HG02588 (cell line): ENCODE results near the gene LPIN2.
A peak's percentile ranks its signal among the peaks of the same experiment; 100 is the strongest.
"Not testable (repeated sequence)": the region's sequence is repeated elsewhere in the genome, so short reads cannot be mapped to it uniquely, and the experiment has no call there.

ENCODE experiments used
- ATAC-seq: cut with Tn5 transposase; IDR thresholded peaks from one replicate; pipeline ENCODE4 v1.9.1; 2021; ENCODE audit warnings: mild to moderate bottlenecking, moderate library complexity; ENCODE audit not compliant: unreplicated experiment

LPIN2 gene

DNA sequence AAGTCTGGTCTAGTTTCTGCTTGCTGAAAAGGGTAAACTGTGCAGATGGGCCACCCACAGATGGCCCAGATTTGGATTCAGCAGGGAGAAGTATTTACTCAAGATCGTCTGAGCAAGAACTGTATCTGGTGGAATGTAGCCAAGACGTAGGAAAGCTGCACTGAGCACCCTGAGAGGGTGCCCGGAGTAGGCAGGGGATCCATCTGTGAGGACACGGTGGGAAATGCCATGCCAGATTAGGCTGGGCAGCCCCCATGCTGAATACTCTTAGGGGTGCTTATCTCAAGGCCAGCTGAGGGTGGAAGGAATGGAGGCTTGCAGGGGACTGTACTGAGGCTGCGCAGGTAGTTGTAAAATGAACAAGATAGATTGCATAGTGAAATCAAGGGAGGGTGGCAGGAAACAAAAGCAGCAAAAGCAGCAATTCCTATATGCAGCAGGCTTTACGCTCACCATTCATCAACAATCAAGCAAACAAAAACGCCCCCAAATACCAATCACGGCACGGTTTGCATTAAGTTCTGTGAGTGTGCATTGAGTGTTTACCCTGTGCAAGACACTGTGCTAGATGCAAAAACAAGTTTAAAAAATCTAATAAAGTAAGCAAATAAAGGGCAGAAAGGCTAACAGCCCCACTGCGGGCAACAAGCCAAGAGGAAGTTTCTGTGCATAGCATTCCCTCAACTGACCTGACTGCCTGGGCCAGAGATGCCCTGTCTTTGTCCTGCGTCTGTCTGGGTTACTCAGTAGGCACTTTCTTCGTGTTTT lies 32.2 kb upstream of the LPIN2 start:
- ATAC-seq = no peak

DNA sequence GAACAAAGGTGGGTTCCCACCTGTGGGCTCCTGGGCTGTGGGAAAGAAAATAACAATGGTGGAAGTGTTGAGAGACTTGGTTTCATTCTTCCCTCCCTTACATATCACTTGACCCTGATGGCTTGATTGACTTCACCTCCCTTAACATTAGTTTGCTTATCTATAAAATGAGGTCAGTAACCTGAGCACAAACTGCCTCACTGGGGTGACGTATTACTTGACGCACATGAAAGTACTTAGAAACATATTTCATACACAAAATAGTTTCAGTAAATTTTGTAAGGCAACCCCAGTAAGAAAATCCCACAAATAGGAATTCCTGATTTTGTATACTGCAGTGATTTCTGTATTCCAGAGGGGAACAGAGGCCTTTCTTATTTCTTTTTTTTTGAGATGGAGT lies 29.4 kb upstream of the LPIN2 start:
- no peak for ATAC-seq

DNA sequence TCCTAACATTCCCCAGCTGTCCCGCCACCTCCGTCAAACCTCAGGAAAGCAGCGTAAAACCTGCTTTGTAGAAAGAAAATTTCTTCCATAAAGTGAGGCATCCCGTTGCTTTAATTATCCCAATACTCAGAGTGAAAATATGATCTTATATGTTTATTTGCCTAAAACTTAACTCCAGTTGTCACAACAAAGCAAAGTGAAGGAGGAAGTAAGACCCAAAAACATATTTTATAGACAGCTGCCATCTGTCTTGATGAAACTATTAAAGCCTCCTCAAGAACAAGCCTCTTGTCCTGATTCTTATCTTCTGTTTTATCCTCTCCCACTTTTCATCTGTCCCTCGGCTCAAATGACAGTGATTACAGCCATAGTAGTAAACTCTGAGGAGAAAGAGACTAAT lies 28.9 kb upstream of the LPIN2 start:
- no peak for ATAC-seq

DNA sequence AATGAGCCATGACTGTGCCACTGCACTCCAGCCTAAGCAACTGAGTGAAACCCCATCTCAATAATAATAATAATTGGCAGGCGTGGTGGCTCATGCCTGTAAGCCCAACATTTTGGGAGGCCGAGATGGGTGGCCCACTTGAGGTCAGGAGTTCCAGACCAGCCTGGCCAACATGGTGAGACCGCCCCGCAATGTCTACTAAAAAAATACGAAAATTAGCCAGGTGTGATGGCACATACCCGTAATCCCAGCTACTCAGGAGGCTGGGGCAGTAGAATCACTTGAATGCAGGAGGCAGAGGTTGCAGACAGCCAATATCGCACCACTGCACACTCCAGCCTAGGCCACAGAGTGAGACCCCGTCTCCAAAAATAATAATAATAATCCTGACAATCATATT lies 27.9 kb upstream of the LPIN2 start:
- no peak for ATAC-seq

GRCh38 chr18:3040173-3040572 lies 27.2 kb upstream of the LPIN2 start:
- ATAC-seq = no peak

- peak; percentile 98 for ATAC-seq
Observed at GRCh38 chr18:3037423-3037915, 24.5 kb upstream of the LPIN2 start.

GRCh38 chr18:3036108-3036507 lies 23.2 kb upstream of the LPIN2 start:
- ATAC-seq = no peak

DNA sequence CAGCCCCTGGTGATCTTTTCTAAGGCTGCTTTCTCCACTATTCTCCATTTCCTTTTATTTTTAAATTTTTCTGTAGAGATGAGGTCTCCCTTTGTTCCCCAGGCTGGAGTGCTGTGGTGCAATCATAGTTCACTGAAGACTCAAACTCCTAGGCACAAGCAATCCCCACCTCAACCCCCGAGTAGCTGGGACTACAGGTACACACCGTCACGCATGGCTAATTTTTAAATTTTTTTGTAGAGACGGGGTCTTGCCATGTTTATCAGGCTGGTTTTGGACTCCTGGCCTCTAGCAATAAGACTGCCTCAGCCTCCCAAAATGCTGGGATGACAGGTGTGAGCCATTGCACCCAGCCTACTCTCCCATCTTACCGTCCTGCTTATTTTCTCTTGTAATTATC lies 22.7 kb upstream of the LPIN2 start:
- no peak for ATAC-seq

DNA sequence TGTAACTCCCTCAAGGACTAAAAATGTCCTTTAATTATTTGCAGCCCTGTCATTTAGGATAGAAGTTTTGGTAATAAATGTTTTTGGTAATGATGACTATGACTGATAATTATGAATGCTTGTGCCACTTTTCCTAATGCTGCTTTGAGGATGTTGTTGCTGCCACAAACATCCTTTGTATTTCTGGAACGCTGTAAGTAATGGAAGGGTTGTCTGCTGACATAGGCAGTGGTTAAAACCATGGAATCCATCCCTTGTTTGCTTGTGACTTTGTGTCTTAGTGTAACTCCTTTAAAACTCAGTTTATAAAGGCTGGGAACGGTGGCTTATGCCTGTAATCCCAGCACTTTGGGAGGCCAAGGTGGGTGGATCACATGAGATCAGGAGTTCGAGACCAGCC lies 19.8 kb upstream of the LPIN2 start:
- no peak for ATAC-seq

- ATAC-seq = no peak
Observed at GRCh38 chr18:3029215-3029952, 16.4 kb upstream of the LPIN2 start.

- ATAC-seq = not testable (repeated sequence)
Observed at GRCh38 chr18:3028115-3028514, 15.2 kb upstream of the LPIN2 start.

DNA sequence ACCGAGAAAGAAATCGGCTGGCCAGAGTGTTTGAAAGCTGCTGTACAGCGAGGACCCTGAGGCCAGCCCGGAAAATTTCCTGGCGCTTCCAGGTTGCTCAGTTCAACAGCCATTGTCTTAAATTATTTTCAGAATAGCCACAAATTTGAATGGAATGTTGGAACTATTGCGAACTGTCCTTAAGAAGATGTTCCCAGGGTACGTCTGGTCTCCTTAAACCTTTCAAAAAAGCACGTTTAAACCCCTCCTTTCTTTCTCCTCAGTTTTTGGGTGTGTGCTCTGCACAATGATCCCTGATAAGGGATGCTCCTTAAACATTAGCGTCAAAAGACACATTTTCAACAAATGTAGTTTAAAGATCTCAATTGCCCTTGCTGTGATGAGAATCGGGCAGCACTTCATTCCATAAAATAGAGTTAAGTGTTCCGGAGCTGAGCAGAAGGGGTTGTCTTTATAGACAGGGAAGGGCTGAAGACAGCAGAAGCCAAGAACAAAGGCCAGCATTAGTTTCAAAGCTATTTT lies 14.5 kb upstream of the LPIN2 start:
- no peak for ATAC-seq

DNA sequence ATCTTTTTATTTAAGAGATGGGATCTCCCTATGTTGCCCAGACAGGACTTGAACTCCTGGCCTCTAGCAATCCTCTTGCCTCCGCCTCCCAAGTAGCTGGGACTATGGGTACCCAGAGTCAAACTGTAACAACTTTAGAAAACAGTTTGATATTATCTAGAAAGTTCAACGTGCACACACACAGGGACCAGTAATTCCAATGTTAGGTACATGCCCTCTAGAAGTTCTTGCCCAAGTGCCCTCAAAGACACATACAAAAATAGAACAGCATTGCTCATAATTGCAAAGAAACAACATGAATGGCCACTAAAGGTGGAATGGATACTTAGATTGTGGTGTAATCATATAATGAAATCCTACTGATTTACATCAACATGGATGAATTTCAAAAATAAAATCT lies 12.6 kb upstream of the LPIN2 start:
- no peak for ATAC-seq

GRCh38 chr18:3023603-3024002 lies 10.7 kb upstream of the LPIN2 start:
- not testable (repeated sequence) for ATAC-seq

GRCh38 chr18:3016585-3017297 lies 3.8 kb upstream of the LPIN2 start:
- no peak for ATAC-seq

- no peak for ATAC-seq
Observed at GRCh38 chr18:3015851-3016250, 2.9 kb upstream of the LPIN2 start.

- no peak for ATAC-seq
Observed at GRCh38 chr18:3015204-3015592, 2.3 kb upstream of the LPIN2 start.

DNA sequence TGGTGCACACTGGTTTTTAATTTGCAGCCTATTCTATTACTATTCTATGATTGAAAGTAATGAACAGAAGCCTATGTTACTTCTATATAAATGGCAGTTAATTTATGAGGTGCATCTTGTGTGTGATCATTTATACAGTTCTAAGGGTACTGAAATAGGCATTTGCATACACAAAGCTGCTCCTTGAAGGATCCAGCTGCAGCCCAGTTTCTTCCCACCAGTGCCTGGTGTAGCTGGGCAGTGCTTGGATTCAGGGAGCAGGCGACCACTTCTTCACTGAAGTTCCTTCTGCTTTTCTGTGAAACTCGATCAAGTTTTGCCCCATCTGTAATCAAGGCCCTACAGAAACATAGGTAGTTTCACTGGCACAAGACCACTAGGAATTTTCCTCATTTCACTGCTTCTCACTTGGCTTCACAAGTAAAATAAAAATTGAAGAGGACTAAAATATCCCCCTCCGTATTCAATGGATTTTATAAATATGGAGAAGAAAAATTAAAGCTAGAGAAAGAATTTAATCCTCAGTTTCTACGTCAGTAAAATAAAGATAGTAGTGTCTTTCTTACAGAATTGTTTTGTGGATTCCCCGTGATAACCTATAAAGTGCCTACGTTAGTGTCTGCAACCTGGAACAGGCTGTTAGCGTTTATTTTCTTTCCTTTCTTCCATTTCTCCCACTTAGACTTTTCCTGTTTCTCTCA lies 1.7 kb upstream of the LPIN2 start:
- no peak for ATAC-seq

DNA sequence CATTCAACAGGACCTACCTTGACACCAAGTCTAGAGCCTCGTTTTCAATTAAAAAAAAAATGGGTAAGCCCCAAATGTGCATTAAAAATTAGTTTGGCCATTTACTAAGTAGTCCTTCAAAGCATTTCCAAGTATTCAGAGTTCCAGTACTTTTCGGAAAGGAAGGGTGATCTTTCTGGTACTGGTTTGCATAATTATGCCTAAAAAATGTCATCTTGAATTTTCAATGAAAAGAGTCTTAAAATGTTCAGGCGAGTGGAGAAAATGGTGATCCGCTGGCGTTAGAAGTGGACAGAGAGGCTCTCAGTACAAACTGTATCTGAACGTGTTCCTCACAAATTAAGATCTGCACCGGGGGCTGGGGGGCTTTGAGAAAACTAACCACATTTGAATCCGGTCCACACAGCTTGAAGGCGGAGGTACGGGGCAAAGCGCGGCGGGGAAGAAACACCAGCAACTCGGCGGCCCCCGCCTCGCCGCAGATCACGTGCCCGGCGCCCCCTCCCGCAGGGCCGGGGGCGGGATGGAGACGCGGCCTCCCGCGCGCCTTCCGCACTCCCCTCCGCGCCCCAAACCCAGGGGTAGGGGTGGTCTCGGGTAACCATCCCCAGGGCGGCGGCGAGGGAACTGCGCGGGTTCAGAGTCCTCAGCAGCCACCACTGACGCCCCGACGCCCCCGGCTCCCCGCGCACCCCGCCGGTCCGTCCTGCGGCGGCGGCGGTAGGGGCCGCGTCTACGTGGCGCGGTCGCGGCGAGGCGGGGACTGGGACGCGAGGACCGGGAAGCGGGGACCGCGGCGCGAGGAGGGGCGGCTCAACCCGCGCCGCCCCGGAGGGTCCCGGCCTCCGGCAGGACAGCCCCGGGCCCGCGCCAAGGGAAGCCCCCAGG lies 564 bp downstream of the LPIN2 start:
- peak; percentile 27 for ATAC-seq

DNA sequence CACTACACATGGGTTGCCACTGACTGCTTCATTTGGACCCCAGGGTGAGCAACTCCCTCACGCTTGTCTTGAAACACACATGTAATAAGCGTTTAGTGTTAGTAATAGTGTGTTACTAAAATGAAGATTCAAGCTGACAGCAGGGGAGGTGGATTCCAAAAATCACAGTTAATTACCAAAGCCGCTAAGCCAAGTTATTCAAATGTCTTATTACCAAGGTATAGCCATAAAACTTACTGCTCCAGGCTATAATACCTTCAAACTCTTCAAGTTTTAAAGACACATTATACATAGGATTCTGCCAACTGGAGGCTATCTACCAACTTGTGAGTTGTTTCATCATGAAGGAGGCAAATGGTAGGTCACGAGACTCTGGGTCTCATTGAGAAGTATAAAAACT lies 2.9 kb downstream of the LPIN2 start:
- no peak for ATAC-seq
